Measurements from ENCODE around the gene TMEM47.

GRCh38 chrX:34638116-34638515 is 19.0 kb downstream of the TMEM47 start:
- TF ChIP-seq, protein P1, sequence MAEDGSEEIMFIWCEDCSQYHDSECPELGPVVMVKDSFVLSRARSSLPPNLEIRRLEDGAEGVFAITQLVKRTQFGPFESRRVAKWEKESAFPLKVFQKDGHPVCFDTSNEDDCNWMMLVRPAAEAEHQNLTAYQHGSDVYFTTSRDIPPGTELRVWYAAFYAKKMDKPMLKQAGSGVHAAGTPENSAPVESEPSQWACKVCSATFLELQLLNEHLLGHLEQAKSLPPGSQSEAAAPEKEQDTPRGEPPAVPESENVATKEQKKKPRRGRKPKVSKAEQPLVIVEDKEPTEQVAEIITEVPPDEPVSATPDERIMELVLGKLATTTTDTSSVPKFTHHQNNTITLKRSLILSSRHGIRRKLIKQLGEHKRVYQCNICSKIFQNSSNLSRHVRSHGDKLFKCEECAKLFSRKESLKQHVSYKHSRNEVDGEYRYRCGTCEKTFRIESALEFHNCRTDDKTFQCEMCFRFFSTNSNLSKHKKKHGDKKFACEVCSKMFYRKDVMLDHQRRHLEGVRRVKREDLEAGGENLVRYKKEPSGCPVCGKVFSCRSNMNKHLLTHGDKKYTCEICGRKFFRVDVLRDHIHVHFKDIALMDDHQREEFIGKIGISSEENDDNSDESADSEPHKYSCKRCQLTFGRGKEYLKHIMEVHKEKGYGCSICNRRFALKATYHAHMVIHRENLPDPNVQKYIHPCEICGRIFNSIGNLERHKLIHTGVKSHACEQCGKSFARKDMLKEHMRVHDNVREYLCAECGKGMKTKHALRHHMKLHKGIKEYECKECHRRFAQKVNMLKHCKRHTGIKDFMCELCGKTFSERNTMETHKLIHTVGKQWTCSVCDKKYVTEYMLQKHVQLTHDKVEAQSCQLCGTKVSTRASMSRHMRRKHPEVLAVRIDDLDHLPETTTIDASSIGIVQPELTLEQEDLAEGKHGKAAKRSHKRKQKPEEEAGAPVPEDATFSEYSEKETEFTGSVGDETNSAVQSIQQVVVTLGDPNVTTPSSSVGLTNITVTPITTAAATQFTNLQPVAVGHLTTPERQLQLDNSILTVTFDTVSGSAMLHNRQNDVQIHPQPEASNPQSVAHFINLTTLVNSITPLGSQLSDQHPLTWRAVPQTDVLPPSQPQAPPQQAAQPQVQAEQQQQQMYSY (CRISPR knock-in tag; IDR thresholded peaks at IDR 0.05) = no peak
- no peak for TF ChIP-seq SMAD4 (CRISPR knock-in tag; IDR thresholded peaks at IDR 0.05)

Data from WTC11 (cell line).